RWPE2 (cell line): Measurements from ENCODE around the gene WDR33.

Experiments
- ATAC-seq: fragments of 200-7000 bp; cut with Tn5 transposase; 3 replicates; pipeline ENCODE4 v1.9.1; 2021; ENCODE audit warnings: low read depth
- DNase-seq: peaks from one replicate; pipeline ENCODE4 v3.0.0-alpha.2; 2020; ENCODE audit warnings: low spot score
- H3K27ac ChIP-seq: fragments of 450-650 bp; 2 replicates; pipeline ENCODE4 v1.5.1; 2017; ENCODE audit warnings: mild to moderate bottlenecking; ENCODE audit not compliant: poor library complexity, severe bottlenecking
- H3K27me3 ChIP-seq: fragments of 250-450 bp; sonication (Bioruptor Pico); 2 replicates; pipeline ENCODE4 v1.5.1; 2021; ENCODE audit warnings: mild to moderate bottlenecking, moderate library complexity; ENCODE audit not compliant: insufficient read depth, poor library complexity, severe bottlenecking
- H3K36me3 ChIP-seq: fragments of 250-450 bp; sonication (Bioruptor Pico); 2 replicates; pipeline ENCODE4 v1.5.1; 2020; ENCODE audit warnings: low read depth, mild to moderate bottlenecking, moderate library complexity
- H3K4me1 ChIP-seq: fragments of 250-450 bp; sonication (Bioruptor Pico); 2 replicates; pipeline ENCODE4 v1.5.1; 2021; ENCODE audit warnings: mild to moderate bottlenecking, moderate library complexity; ENCODE audit not compliant: insufficient read depth, poor library complexity, severe bottlenecking
- H3K4me3 ChIP-seq: fragments of 250-450 bp; sonication (Bioruptor Pico); 2 replicates; pipeline ENCODE4 v1.5.1; 2021; ENCODE audit warnings: mild to moderate bottlenecking, moderate library complexity; ENCODE audit not compliant: severe bottlenecking
- H3K9me3 ChIP-seq: fragments of 250-450 bp; sonication (Bioruptor Pico); 2 replicates; pipeline ENCODE4 v1.5.1; 2021; ENCODE audit warnings: mild to moderate bottlenecking, moderate library complexity; ENCODE audit not compliant: severe bottlenecking
- TF ChIP-seq, protein P1 (sequence below): fragments of 450-650 bp; IDR thresholded peaks from one replicate; pipeline ENCODE4 v1.5.1; 2017; ENCODE audit warnings: mild to moderate bottlenecking, moderate library complexity; ENCODE audit not compliant: poor library complexity, severe bottlenecking

WDR33 gene

DNA sequence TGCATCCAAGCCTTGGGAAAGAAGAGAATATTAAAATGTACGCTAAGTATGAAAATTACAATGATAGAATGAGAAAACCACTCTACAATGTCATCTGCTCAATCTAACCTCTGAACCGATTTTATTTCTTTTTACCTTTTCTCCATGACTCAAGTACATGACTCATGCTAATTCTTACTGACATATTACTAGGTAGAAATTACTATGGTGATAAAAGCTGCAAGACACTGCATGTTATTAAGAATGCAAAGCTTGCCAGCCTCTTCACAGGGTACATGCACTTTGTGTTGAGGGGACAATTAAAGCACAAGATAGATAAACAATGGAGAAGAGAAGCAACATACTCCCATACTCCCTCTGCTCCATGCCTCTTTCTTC is 89.0 kb downstream of the WDR33 start:
- Histone ChIP-seq H3K4me1 (peaks cover 18% of the 10 kb centered on the region), H3K9me3 (no peaks in the 10 kb centered on the region), H3K27me3 (no peaks in the 10 kb centered on the region), H3K27ac (peak overlapping the region; percentile 49), H3K4me3 (no peak overlapping the region), H3K36me3 (peaks cover 85% of the 10 kb centered on the region)
- TF ChIP-seq, protein P1, sequence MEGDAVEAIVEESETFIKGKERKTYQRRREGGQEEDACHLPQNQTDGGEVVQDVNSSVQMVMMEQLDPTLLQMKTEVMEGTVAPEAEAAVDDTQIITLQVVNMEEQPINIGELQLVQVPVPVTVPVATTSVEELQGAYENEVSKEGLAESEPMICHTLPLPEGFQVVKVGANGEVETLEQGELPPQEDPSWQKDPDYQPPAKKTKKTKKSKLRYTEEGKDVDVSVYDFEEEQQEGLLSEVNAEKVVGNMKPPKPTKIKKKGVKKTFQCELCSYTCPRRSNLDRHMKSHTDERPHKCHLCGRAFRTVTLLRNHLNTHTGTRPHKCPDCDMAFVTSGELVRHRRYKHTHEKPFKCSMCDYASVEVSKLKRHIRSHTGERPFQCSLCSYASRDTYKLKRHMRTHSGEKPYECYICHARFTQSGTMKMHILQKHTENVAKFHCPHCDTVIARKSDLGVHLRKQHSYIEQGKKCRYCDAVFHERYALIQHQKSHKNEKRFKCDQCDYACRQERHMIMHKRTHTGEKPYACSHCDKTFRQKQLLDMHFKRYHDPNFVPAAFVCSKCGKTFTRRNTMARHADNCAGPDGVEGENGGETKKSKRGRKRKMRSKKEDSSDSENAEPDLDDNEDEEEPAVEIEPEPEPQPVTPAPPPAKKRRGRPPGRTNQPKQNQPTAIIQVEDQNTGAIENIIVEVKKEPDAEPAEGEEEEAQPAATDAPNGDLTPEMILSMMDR, result no peak
- DNase-seq (no peak), ATAC-seq (peak; percentile 92)

DNA sequence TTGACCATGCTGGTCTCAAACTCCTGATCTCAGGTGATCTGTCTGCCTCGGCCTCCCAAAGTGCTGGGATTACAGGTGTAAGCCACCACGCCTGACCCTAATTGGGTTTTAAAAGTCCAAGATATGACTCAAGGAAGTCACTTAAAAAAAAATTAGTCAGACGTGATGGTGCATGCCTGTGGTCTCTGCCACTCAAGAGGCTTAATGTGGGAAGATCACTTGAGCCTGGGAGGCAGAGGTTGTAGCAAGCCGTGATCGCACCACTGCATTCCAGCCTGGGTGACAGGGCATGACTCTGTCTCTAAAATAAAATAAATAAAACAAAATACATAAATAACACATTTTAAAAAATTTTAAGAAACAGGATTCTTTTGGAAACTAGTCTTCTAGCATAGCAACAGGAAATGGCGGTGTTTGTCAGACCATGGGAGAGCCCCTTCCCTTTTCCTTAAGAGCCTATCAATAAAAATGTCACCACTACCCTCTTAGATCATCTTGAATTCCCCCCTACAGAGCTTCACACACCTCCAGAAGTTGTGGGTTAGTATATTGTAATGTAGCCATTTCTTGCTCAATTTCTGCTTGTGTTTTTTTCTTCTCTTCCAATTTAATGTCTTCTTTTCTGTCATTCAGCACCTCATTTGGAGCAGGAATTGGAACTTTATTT is 89.5 kb downstream of the WDR33 start:
- TF ChIP-seq, protein P1, result no peak
- Histone ChIP-seq H3K4me3 (no peak overlapping the region), H3K27me3 (no peaks in the 10 kb centered on the region), H3K27ac (peak overlapping the region; percentile 49), H3K9me3 (no peaks in the 10 kb centered on the region), H3K36me3 (peaks cover 88% of the 10 kb centered on the region), H3K4me1 (peaks cover 18% of the 10 kb centered on the region)
- ATAC-seq, result no peak
- no peak for DNase-seq

GRCh38 chr2:127719301-127720218 is 91.4 kb downstream of the WDR33 start:
- H3K27ac ChIP-seq, result no peak overlapping the region
- no peak overlapping the region for H3K4me3 ChIP-seq
- peaks cover 80% of the 10 kb centered on the region for H3K36me3 ChIP-seq
- ATAC-seq, result no peak
- no peaks in the 10 kb centered on the region for H3K27me3 ChIP-seq
- DNase-seq, result no peak
- TF ChIP-seq, protein P1, result no peak
- H3K4me1 ChIP-seq, result peaks cover 18% of the 10 kb centered on the region
- H3K9me3 ChIP-seq, result no peaks in the 10 kb centered on the region

DNA sequence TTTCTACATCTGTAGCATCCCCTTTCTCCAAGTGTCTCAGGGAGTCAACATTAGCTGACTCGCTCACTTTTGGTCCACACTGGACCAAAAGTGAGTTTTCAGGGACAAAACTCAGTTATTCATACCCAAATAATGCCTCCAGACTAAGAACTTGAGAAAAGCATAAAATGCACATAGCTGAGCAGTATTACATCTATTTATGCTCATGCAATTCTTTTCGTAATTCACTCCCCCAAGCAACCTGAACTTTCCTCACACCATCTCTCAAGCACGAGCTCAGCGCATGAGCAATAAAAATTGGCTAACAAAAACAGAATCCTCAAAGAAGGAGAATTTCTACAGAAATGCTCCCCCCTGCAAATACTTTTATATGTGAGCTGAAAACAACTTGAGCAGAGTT is 92.7 kb downstream of the WDR33 start:
- DNase-seq, result no peak
- Histone ChIP-seq H3K9me3 (no peaks in the 10 kb centered on the region), H3K36me3 (peaks cover 67% of the 10 kb centered on the region), H3K27ac (no peak overlapping the region), H3K27me3 (no peaks in the 10 kb centered on the region), H3K4me1 (peaks cover 18% of the 10 kb centered on the region), H3K4me3 (no peak overlapping the region)
- no peak for ATAC-seq
- TF ChIP-seq, protein P1, result no peak
